Measurements from ENCODE around the gene TMEM185B.

GRCh38 chr2:120177973-120178372 lies 45.2 kb downstream of the TMEM185B start:
- TF ChIP-seq EZH2phosphoT487 (IDR thresholded peaks at IDR 0.05; ENCODE audit: insufficient read depth, low read depth) (no peak), EZH2 (IDR thresholded peaks at IDR 0.05; ENCODE audit: insufficient read depth, poor library complexity, severe bottlenecking) (no peak)

Data from GM23248 (cell line).